Dermis blood vessel endothelial cell (primary cell): Measurements from ENCODE around the gene C1D. TPM values are rescaled to one million over a fixed set of nuclear protein-coding genes. Genes with fewer than 3 reads are reported as not detected.

ENCODE experiments used
- DNase-seq: peaks from one replicate; pipeline ENCODE4 v3.0.0; 2010
- total RNA-seq: library from RNA; depleted of rRNA; stranded (reverse); fragments of >200 nt; gene quantifications from 2 replicates; pipeline ENCODE4 v1.2.3, GENCODE V29; 2014

C1D gene
- total RNA-seq, 1 donor from 2014 or later, result 20.8 TPM

GRCh38 chr2:68057658-68058396 is 5.0 kb downstream of the C1D start:
- no peak for DNase-seq

DNA sequence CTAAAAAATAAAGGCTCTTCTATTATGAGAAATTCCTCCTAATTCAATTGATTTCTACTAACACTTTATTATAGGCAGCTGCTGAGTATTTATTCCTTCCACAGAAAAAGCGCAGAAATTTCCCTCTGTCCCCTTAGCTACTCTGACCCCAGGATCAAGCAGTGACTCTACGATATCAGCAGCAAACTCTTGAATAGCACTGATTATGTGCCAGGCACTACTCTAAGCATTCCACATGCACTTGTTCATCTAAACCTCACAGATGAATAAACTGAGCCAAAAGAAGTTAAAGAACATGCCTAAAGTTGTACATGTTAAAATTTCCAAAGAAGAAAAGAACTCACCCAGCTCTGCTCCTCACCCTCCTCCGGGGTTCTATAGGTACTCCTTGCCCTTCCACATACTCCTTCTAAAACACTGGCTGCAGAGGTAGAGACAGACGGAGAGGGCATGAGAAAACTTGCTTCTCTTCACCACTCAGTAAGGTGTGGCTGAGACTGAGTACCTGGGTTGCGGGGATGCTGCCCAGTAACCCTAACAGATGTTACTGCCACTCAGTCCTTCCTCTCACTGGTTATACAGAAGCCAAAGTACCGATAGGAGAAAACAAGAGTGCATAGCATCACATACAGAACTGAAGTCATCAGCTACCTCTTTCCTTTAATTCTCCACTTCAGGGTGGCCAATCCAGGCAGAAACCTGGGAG is 9.9 kb downstream of the C1D start:
- no peak for DNase-seq

- DNase-seq, result no peak
Measured at GRCh38 chr2:68050353-68050752, 12.5 kb downstream of the C1D start.

DNA sequence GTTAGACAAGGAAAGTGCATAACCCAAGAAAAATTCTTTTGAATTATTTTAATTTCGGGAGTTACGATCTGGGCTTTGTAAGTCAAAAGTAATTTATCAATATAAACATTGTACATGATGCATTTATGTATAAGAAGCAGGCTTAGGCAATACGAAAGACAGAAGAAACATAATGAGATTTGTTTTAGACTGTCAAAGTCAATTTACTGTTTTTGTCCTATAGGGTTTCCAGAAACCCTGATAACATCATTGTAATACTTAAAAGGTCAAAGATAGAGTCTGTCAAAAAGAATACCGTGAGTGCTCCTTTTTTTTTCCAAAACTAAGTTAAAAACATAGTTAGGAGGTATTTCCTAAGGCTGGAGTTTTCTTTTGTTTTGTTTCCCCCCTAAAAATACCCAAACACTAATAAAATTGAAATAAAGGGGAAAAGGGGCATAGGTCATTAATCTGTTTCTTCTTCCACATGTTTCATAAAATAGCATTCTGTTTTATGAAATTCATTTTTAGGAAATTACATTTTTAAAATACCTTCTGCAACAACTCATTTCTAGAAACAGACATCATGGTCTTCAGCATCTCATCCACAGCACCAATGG is 16.1 kb downstream of the C1D start:
- no peak for DNase-seq

DNA sequence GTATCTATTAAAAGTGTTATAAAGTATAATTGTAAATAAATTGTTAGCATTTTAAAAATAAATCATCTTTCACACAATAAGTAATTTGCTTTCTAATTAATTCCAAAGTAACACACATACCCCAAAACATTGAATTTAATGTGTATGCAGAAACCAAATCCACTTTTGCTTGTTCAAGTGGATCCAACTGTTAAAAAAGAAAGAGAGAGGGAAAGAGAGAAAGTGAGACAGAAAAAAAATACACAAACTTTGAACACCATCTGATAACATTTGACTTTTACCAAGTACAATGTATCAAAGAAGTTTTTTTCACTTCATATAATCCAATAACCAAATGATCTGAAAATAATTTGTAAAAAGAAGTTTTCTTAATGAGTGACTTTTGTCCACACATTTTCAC is 16.6 kb downstream of the C1D start:
- DNase-seq, result no peak

GRCh38 chr2:68045342-68045741 is 17.5 kb downstream of the C1D start:
- DNase-seq, result no peak

GRCh38 chr2:68044099-68044498 is 18.7 kb downstream of the C1D start:
- no peak for DNase-seq

DNA sequence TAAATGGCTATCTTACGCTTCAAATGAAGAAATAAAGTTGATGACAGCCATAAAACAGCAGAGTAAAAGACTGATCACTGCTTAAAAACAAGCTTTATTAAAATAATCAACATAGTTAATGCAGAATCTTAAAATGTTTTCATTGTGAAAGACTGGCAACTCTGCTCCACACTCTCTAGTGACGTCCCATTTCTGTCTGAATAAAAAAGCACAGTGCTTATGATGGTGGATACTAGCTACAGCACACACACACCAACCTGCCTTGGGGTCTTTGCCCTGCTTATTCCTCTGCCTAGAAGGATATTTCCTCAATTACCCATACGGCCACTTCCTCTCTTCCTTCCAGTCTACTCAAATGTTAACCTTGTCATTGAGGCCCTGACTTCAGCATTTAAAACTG is 19.1 kb downstream of the C1D start:
- DNase-seq, result no peak

- DNase-seq, result no peak
Measured at GRCh38 chr2:68043032-68043431, 19.8 kb downstream of the C1D start.

DNA sequence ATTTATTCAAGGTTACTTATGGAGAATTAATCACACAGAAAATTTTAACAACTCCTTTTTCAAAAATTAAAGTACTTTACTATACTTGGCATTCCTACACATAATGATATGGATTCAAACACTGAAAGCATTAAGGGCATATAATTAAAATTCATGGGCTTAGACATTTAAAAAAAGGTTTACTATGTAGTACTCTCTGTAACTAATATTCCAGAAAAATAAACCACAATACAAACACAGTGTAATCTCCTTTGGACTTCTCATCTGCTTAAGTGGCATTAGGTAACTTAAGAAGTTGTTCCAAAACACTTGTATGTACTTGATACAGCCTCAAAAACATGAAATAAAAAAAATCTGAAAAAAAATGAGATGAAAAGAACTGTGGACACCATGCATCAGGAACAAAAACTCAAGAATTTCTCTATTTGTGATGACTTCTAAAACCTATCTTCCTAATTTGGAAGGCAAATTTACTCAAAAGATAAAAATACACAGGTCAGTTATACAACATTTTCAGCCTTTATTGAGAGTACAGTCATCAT is 21.0 kb downstream of the C1D start:
- no peak for DNase-seq

GRCh38 chr2:68040078-68040477 is 22.7 kb downstream of the C1D start:
- no peak for DNase-seq

DNA sequence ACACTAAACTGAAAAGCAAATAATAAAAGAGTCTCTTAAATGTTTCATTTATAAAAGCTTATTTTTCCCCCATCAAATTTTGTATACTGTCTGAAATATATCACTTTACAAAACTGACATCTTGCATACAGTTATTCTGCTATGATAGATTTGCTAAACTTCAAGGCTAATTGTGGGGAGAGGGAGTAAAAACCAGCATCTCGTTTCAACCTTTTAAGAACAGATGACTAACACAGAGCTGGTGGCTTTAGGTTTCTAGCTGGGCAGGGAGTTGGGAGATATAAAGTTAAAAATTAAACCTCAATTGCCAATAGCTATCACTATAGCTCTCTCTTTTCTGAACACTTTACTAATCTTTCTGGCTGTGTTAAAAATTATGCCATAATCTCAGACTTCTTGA is 23.5 kb downstream of the C1D start:
- no peak for DNase-seq

DNA sequence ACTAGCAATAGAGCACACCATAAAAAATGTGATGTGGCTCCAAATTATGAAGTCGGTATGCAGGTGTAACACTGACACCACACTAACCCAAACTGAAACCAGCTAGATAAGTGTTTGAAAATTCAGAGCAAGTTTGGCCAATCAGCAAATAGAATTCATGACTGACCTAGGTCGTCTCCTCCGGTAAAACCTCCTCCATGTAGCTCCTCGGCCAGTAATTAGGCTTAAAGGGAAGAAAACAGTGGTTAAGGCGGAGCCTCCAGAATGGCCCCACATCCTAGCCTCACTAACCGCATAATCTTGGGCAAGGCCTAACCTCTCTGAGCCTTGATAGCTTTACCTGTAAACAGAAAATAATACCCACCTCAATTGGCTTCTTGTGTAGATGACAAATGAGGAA is 30.1 kb downstream of the C1D start:
- no peak for DNase-seq

GRCh38 chr2:68031542-68032160 is 31.2 kb downstream of the C1D start:
- peak; percentile 81 for DNase-seq

DNA sequence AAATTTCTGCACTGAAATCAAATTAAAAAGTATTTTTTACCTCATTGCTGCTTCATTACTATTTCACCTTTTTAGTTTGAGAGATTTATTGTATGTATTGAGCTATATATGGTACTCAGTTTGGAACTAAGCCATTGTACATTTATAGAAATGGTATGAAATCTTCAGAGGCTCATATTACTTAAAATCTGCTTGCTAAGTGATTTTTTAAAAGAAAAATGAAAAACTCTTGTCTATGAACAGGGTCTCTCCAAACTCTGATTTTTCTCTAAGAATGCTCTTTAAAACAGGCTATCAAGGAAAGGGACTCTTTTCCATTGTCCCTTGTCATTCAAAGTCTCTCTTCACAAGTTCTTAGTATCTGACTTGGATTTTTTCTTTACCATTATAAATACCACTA is 31.8 kb downstream of the C1D start:
- peak; percentile 5 for DNase-seq

- no peak for DNase-seq
Measured at GRCh38 chr2:68030529-68030928, 32.3 kb downstream of the C1D start.

DNA sequence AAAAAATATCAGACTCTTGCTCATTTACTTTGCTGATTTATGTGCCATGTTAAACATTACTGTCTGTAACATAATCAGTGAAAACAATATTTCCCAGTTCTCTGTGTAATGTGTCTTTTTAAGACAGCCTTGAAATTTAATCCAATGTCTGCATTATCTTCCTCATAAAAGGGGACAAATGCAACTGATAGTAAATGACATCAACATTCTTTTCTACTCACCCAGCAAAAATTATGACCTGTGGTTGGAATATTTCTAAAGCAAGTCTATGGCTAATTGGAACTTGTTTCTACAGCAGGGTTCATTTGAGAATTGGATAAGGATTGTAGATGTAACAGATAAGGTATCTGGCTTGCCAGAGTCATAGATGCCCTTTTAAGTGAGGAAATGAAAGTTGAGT is 34.8 kb downstream of the C1D start:
- DNase-seq, result no peak

DNA sequence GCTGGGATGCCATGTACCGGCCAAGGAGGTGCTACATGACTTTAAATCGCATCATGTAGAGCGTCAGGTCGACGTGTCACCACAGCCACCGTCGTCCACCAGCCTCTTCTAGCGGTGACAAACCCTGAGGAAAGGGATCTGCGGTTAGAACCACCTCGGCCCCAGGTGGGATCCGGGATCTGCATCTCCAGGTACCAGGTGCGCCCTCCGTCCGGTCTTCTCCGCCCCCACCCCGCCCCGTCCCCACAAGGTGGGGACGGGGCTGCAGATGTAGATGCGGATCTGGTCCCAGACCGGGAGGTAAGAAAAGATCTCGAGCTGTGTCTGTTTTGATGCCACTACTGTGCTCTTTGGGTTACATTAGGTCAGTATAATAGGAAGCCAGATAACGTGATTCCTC is 38.4 kb downstream of the C1D start:
- DNase-seq, result no peak

DNA sequence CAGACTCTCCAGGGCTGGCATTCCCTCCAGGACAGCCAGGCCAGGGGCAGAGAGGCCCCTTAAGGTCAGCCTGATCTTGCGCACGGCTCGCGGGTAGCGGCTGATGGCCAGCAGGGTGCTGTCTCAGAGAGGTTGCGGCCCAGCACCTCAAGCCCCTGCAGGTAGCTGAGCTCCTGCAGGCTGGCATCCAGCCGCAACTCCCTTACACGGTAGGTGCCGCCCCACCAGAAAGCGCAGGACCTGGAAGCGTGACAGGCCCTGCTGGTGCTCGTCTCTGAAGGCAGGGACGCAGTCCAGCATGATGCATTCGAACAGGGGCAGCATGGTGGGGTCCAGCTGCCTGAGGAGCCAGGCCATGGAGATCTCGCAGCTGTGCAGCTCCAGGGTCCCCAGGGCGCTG is 38.9 kb downstream of the C1D start:
- no peak for DNase-seq

GRCh38 chr2:68018727-68019126 is 44.1 kb downstream of the C1D start:
- peak; percentile 40 for DNase-seq

- DNase-seq, result no peak
Measured at GRCh38 chr2:68009526-68009925, 53.3 kb downstream of the C1D start.

GRCh38 chr2:68000170-68000825 is 62.5 kb downstream of the C1D start:
- no peak for DNase-seq

DNA sequence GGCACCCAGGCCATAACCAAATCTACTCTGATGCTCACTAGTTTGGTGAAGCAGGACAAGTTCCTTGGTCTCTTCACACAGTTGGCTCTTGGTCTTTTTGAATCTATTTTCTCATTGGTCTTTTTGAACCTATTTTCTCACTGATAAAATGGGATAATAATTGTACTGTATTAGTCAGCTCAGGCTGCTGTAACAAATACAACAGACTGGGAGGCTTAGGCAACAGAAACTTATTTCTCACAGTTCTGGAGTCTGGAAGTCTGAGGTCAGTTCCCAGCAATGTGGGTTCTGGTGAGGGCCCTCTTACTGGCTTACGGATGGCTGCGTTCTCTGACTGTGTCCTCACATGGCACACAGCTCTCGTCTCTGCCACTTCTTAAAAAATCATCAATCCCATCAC is 63.5 kb downstream of the C1D start:
- no peak for DNase-seq
